ENCODE results near the gene TGOLN2. TPM values are rescaled to one million over a fixed set of nuclear protein-coding genes. Genes with fewer than 3 reads are reported as not detected.

TGOLN2 gene
- total and polyA plus RNA-seq, 2 of the 13 experiments (the other 11 are each of a cell fraction or from before 2014, with no cell fraction given) = 99.6 to 155 TPM

DNA sequence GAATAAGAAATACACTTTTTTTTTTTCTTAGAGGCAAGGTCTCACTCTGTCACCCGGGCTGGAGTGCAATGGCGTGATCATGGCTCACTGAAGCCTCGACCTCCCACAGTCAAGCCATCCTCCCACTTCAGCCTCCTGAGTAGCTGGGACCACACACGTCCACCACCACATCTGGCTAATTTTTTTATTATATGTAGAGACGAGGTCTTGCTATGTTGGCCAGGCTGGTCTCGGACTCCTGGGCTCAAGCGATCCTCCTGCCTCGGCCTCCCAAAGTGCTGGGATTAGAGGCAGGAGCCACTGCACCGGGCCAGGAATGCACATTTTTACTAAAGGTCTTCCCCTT lies 2.4 kb downstream of the TGOLN2 start:
- ChIA-PET POLR2A (interaction anchor here (0.9 to 6.2 kb wide), 16 partner anchors 8 to 286 kb away, joined by 3 to 142 read pairs (median 8); partner anchors contain the start of genes C2orf68, ELMOD3, GGCX and MAT2A), CTCF (ENCODE audit: low intra/inter-chr PET ratio, low total read pairs) (no interaction called here)
- peaks cover 23% of the 10 kb centered on the region for H4K20me1 ChIP-seq (ENCODE audit: insufficient read depth, low read length)
- H3K4me3 ChIP-seq (replicated peaks in 1 of 3; ENCODE audit: insufficient read depth in 1 of 3, low read depth in 2 of 3, low read length in 3 of 3) = peak overlapping the region; percentile 80 to 90 (median 89)
- H3K27me3 ChIP-seq (ENCODE audit: control insufficient read depth in 1 of 2, insufficient read depth in 2 of 2, low read length in 2 of 2) = no peaks in the 10 kb centered on the region; a peak in 1 of 5 replicates
- no peak for DNase-seq (ENCODE audit: low spot score)
- in situ Hi-C loops (cut with HindIII; ENCODE audit: extremely low pct_ligation_motif_present, low pct_unique_long_range_greater_than_20kb) (no loop called here), intact Hi-C loops (cut with micrococcal nuclease; ENCODE audit: unreplicated experiment) (loop anchor here (1.0 to 5.0 kb wide), 5 partner anchors 17 to 227 kb away; partner anchors contain the start of genes ELMOD3 and RETSAT)
- ATAC-seq = peak; percentile 0; the same call in 1 of the 3 replicates
- no peaks in the 10 kb centered on the region for H3K9me3 ChIP-seq (ENCODE audit: low read length)
- no TSS peak for BruUV-seq (replicated peaks)
- FAIRE-seq = no peak
- peak overlapping the region; percentile 98 for H3K4me2 ChIP-seq (ENCODE audit: low read depth, low read length)
- H3K27ac ChIP-seq (ENCODE audit: extremely low read length, insufficient read depth, low read length) = peak overlapping the region; percentile 95
- H2AFZ ChIP-seq (ENCODE audit: low read length) = no peak overlapping the region
- peaks cover 58% of the 10 kb centered on the region for H3K4me1 ChIP-seq (ENCODE audit: insufficient read depth, low read length)
- peaks cover 16 to 39% of the 10 kb centered on the region in 2 experiments for H3K36me3 ChIP-seq (replicated peaks in 1 of 2; ENCODE audit: control insufficient read depth in 1 of 2, insufficient read depth in 2 of 2, low read length in 2 of 2)
- WGBS (ENCODE audit: low lambda C conversion rate) = 3% methylated on average over 9 of the region's 9 CpGs
- H3K79me2 ChIP-seq (ENCODE audit: insufficient read depth, low read length) = peaks cover 79% of the 10 kb centered on the region
- peak overlapping the region; percentile 96 for H3K9ac ChIP-seq (ENCODE audit: insufficient read depth, low read depth, low read length)
- TF ChIP-seq, protein P1, sequence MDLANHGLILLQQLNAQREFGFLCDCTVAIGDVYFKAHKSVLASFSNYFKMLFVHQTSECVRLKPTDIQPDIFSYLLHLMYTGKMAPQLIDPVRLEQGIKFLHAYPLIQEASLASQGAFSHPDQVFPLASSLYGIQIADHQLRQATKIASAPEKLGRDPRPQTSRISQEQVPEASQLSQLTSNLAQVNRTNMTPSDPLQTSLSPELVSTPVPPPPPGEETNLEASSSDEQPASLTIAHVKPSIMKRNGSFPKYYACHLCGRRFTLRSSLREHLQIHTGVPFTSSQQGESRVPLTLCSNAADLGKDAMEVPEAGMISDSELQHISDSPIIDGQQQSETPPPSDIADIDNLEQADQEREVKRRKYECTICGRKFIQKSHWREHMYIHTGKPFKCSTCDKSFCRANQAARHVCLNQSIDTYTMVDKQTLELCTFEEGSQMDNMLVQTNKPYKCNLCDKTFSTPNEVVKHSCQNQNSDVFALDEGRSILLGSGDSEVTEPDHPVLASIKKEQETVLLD (CRISPR knock-in tag; IDR thresholded peaks at IDR 0.05; ENCODE audit: low read depth) = no peak
- no peak for TF ChIP-seq ZNF33A (CRISPR knock-in tag; IDR thresholded peaks at IDR 0.05; ENCODE audit: borderline replicate concordance)
- no peak for TF ChIP-seq YY1 (IDR thresholded peaks at IDR 0.05; ENCODE audit: insufficient read depth, insufficient replicate concordance, low read depth, low read length)
- TF ChIP-seq POLR2A (IDR thresholded peaks at IDR 0.05; ENCODE audit: insufficient read depth in 1 of 2, low read depth in 2 of 2, low read length in 2 of 2) = no peak
- no peak for TF ChIP-seq TBL1XR1 (IDR thresholded peaks at IDR 0.05; ENCODE audit: borderline replicate concordance, low read length, partially characterized antibody)
- TF ChIP-seq PCBP2 (optimal IDR thresholded peaks at IDR 0.05; ENCODE audit: low read depth, low read length, poor library complexity, severe bottlenecking) = no peak
- peak; percentile 63; the same call in 1 of the 2 replicates for TF ChIP-seq ZMYM2 (CRISPR knock-in tag; IDR thresholded peaks at IDR 0.05)
- TF ChIP-seq ZNF761 (CRISPR knock-in tag; conservative IDR thresholded peaks at IDR 0.05) = 0 out of 2 replicates have a peak, but pooled peaks have one; percentile 13
- TF ChIP-seq HMGXB3 (CRISPR knock-in tag; IDR thresholded peaks at IDR 0.05; ENCODE audit: borderline replicate concordance) = no peak
- TF ChIP-seq ZNF670 (CRISPR knock-in tag; IDR thresholded peaks at IDR 0.05; ENCODE audit: borderline replicate concordance) = peak; percentile 67; the same call in 1 of the 2 replicates
- TF ChIP-seq ZNF281 (CRISPR knock-in tag; IDR thresholded peaks at IDR 0.05; ENCODE audit: borderline replicate concordance) = no peak
- no peak for TF ChIP-seq XBP1 (CRISPR knock-in tag; IDR thresholded peaks at IDR 0.05)
- TF ChIP-seq RAD21 (CRISPR knock-in tag; IDR thresholded peaks at IDR 0.05) = 0 out of 2 replicates have a peak, but pooled peaks have one; percentile 20
- no peak for TF ChIP-seq NR2F2 (IDR thresholded peaks at IDR 0.05; ENCODE audit: borderline replicate concordance, low read depth)

Data from HepG2 (cell line).